Caco-2 (cell line): ENCODE results near the gene ULBP1. TPM values are rescaled to one million over a fixed set of nuclear protein-coding genes. Genes with fewer than 3 reads are reported as not detected.

Experiments used
- BruUV-seq: library from RNA; stranded (reverse); fragments of 400-500 nt; replicated peaks from 2 replicates; lab custom pipeline; 2021; lab: Mats Ljungman, UMichigan
- CTCF ChIA-PET: fragments of 300-600 bp; sonication (Branson Sonifier 250); formaldehyde crosslinking; loops from one replicate; lab custom pipeline; 2022; ENCODE audit warnings: antibody characterized with exemption; lab: Charles Lee
- POLR2A ChIA-PET: fragments of 300-600 bp; sonication (Branson Sonifier 250); formaldehyde crosslinking; loops from one replicate; lab custom pipeline; 2022; ENCODE audit warnings: antibody characterized with exemption; lab: Charles Lee
- DNase-seq, 2 experiments: peaks; one replicate each; pipeline versions ENCODE4 v3.0.0 to v3.0.0-alpha.2; 2020 to 2022
- H3K27me3 ChIP-seq: replicated peaks from 2 replicates; pipeline ENCODE4 v1.6.0; 2011; ENCODE audit warnings: low read length; ENCODE audit not compliant: control insufficient read depth, insufficient read depth
- H3K36me3 ChIP-seq: 2 replicates; pipeline ENCODE4 v1.5.1; 2011; ENCODE audit warnings: low read length; ENCODE audit not compliant: control insufficient read depth, insufficient read depth
- H3K4me1 ChIP-seq: fragments of 250-450 bp; sonication (Bioruptor Pico); 2 replicates; pipeline ENCODE4 v1.5.1; 2020; ENCODE audit warnings: mild to moderate bottlenecking
- H3K4me3 ChIP-seq: 2 replicates; pipeline ENCODE4 v1.5.1; 2011; ENCODE audit warnings: low read depth, mild to moderate bottlenecking, control low read depth, low read length
- H3K9me3 ChIP-seq: fragments of 250-450 bp; sonication (Bioruptor Pico); 2 replicates; pipeline ENCODE4 v1.5.1; 2020; ENCODE audit warnings: mild to moderate bottlenecking, moderate library complexity
- H3K27ac Mint-ChIP-seq: one replicate; pipeline ENCODE4 v1.8.0; 2022; ENCODE audit warnings: mixed read lengths; ENCODE audit not compliant: unreplicated experiment
- H3K27me3 Mint-ChIP-seq: one replicate; pipeline ENCODE4 v1.8.0; 2022; ENCODE audit warnings: mixed read lengths; ENCODE audit not compliant: insufficient read depth, unreplicated experiment
- H3K36me3 Mint-ChIP-seq: one replicate; pipeline ENCODE4 v1.8.0; 2022; ENCODE audit warnings: mild to moderate bottlenecking, mixed read lengths; ENCODE audit not compliant: insufficient read depth, unreplicated experiment
- H3K4me1 Mint-ChIP-seq: one replicate; pipeline ENCODE4 v1.8.0; 2022; ENCODE audit warnings: low read depth, mixed read lengths; ENCODE audit not compliant: unreplicated experiment
- H3K4me3 Mint-ChIP-seq: one replicate; pipeline ENCODE4 v1.8.0; 2022; ENCODE audit warnings: mild to moderate bottlenecking, moderate library complexity, mixed read lengths; ENCODE audit not compliant: unreplicated experiment
- H3K9me3 Mint-ChIP-seq: one replicate; pipeline ENCODE4 v1.8.0; 2022; ENCODE audit warnings: mixed read lengths; ENCODE audit not compliant: unreplicated experiment
- intact Hi-C: fragments of 100-400 bp; cut with micrococcal nuclease; formaldehyde crosslinking; loops from one replicate; pipeline ENCODE4 v1.10.0; 2022; ENCODE audit not compliant: unreplicated experiment
- total RNA-seq: library from RNA; stranded (reverse); gene quantifications from 2 replicates; pipeline ENCODE4 v1.2.3, GENCODE V29; 2022
- TF ChIP-seq, protein P1 (sequence below), 2 experiments: fragments of 200-600 bp in 1 of 2; IDR thresholded peaks; 1 replicate in 1 of 2; 2 replicates in 1 of 2; pipeline versions ENCODE4 v1.5.1 to v1.8.0; 2011 to 2022; ENCODE audit warnings: antibody characterized with exemption in 1 of 2, control low read depth in 1 of 2, inconsistent platforms in 1 of 2, low read depth in 1 of 2, low read length in 1 of 2, mild to moderate bottlenecking in 1 of 2, moderate library complexity in 1 of 2; ENCODE audit not compliant: insufficient read depth in 1 of 2, severe bottlenecking in 1 of 2, unreplicated experiment in 1 of 2

The ULBP1 gene
- total RNA-seq, 1 experiment from 2014 or later, result 7.7 TPM

DNA sequence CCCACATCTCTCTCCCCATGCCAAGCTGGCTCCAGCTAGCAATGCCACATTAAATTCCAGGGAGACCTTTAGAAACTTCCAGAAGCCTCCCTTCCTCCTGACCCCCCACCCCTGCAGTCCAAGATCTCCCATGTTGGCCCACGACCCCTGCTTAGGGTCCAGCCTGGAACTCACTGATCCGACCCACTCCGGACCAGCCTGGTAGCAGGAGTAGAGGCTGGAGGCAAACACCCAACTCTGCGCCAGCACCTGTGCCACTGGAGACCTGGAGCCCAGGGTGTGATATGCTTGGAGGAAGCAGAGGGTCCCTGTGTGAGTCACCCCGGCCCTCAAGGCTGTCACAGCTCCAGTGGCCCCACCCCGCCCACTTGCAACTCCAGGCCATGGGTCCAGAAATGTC, 3.3 kb upstream of the ULBP1 start:
- TF ChIP-seq, protein P1, sequence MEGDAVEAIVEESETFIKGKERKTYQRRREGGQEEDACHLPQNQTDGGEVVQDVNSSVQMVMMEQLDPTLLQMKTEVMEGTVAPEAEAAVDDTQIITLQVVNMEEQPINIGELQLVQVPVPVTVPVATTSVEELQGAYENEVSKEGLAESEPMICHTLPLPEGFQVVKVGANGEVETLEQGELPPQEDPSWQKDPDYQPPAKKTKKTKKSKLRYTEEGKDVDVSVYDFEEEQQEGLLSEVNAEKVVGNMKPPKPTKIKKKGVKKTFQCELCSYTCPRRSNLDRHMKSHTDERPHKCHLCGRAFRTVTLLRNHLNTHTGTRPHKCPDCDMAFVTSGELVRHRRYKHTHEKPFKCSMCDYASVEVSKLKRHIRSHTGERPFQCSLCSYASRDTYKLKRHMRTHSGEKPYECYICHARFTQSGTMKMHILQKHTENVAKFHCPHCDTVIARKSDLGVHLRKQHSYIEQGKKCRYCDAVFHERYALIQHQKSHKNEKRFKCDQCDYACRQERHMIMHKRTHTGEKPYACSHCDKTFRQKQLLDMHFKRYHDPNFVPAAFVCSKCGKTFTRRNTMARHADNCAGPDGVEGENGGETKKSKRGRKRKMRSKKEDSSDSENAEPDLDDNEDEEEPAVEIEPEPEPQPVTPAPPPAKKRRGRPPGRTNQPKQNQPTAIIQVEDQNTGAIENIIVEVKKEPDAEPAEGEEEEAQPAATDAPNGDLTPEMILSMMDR (IDR thresholded peaks at IDR 0.05; ENCODE audit: insufficient read depth in 1 of 2, low read depth in 1 of 2, low read length in 1 of 2, severe bottlenecking in 1 of 2, unreplicated experiment in 1 of 2), result no peak
- ChIA-PET CTCF (interaction anchor here (0.7 kb wide), 1 partner anchor 111 kb away, joined by 3 read pairs; no protein-coding TSS in a partner anchor), POLR2A (no interaction called here)
- H3K27me3 ChIP-seq, result no peaks in the 10 kb centered on the region
- H3K36me3 ChIP-seq, result no peaks in the 10 kb centered on the region
- H3K36me3 Mint-ChIP-seq, result peaks cover 15% of the 10 kb centered on the region
- intact Hi-C loops, result no loop called here
- H3K4me3 ChIP-seq, result no peak overlapping the region
- H3K4me1 Mint-ChIP-seq, result no peaks in the 10 kb centered on the region
- no TSS peak for BruUV-seq
- H3K4me1 ChIP-seq, result no peaks in the 10 kb centered on the region
- H3K9me3 Mint-ChIP-seq, result no peaks in the 10 kb centered on the region
- no peaks in the 10 kb centered on the region for H3K9me3 ChIP-seq
- DNase-seq, result no peak
- peaks cover 14% of the 10 kb centered on the region for H3K27me3 Mint-ChIP-seq
- H3K27ac Mint-ChIP-seq, result no peak overlapping the region
- H3K4me3 Mint-ChIP-seq, result no peak overlapping the region

DNA sequence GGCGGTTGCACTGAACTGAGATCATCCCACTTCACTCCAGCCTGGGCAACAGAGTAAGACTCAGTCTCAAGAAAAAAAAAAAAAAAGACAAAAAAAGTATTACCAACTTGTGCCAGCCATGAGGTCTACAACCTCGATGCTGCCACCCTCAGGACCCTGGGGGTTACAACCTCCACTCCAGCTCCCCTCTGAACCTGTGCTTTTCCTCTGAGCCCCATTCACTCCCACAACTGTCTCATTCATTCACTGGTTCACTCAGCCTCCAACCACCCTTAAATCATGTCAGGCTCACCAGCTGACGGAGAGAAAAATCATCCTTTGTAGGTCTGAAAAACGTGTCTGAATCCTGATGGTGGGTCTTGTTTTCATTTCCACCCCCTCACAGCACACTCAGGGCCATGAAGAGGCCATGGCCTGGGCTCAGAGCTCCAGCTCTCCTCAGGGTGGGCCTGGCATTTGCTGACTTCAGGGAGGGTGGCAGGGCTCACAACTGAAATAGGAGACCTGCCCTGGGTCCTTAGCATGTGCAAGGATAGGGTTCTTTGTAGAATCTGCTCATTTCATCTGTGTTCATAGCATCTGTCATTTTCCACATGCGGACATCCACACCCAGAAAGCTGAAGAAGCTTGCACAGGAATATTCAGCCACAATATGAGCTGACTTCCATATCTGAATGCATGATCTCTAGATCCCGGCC, 1.9 kb upstream of the ULBP1 start:
- CTCF ChIA-PET, result interaction anchor here (0.7 kb wide), 2 partner anchors 43 to 266 kb away, joined by 3 read pairs; no protein-coding TSS in a partner anchor
- H3K9me3 Mint-ChIP-seq, result no peaks in the 10 kb centered on the region
- H3K4me1 ChIP-seq, result no peaks in the 10 kb centered on the region
- H3K36me3 ChIP-seq, result no peaks in the 10 kb centered on the region
- H3K36me3 Mint-ChIP-seq, result peaks cover 15% of the 10 kb centered on the region
- H3K4me3 Mint-ChIP-seq, result no peak overlapping the region
- H3K4me1 Mint-ChIP-seq, result no peaks in the 10 kb centered on the region
- POLR2A ChIA-PET, result no interaction called here
- H3K27me3 Mint-ChIP-seq, result peaks cover 8% of the 10 kb centered on the region
- H3K27ac Mint-ChIP-seq, result no peak overlapping the region
- DNase-seq, result peak in 1 of 2 experiments; percentile 20
- H3K27me3 ChIP-seq, result no peaks in the 10 kb centered on the region
- no TSS peak for BruUV-seq
- H3K4me3 ChIP-seq, result no peak overlapping the region
- TF ChIP-seq, protein P1 (IDR thresholded peaks at IDR 0.05; ENCODE audit: insufficient read depth in 1 of 2, low read depth in 1 of 2, low read length in 1 of 2, severe bottlenecking in 1 of 2, unreplicated experiment in 1 of 2), result peak in 1 of 2 experiments; percentile 18
- intact Hi-C loops, result no loop called here
- H3K9me3 ChIP-seq, result no peaks in the 10 kb centered on the region

DNA sequence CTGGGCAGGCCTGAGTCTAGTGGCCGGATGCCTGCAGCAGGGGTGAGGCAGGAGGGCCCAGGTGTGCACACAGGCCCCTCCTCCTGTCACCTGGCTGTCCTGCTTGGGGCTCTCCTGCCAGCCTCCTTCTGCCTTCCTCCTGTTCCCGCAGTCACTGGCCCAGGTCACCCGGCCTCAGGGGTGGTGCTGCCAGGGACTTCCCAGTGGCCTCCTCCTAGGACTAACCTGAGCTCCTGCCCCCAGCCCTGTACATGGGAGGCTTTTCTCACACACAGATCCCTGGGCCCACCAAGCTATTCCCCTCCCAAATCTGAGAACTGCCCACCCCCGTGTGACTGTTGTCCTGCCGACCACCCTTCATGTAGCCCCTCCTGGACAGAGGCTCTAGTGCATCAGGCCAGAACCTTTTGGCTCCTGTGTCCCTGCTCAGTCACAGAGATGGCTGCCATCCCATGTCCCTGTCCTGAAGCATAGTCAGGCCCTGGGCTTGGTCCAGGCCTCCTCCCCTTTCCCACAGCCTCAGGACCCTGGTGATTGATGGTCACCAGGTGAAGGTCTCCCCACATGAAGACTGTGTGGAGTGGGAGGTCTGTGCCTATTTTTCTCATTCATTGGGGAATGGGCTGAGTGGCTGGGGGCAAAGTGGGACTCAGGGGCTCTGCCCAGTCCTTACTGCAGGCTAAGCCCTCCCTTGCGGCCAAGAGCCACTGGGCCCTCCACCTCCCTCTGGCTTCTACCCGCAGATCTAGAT, 1.1 kb upstream of the ULBP1 start:
- no peaks in the 10 kb centered on the region for H3K36me3 ChIP-seq
- Mint-ChIP-seq H3K27ac (peak overlapping the region; percentile 80), H3K4me3 (peak overlapping the region; percentile 83), H3K27me3 (peaks cover 8% of the 10 kb centered on the region), H3K9me3 (no peaks in the 10 kb centered on the region), H3K4me1 (no peaks in the 10 kb centered on the region), H3K36me3 (peaks cover 15% of the 10 kb centered on the region)
- TF ChIP-seq, protein P1 (IDR thresholded peaks at IDR 0.05; ENCODE audit: insufficient read depth in 1 of 2, low read depth in 1 of 2, low read length in 1 of 2, severe bottlenecking in 1 of 2, unreplicated experiment in 1 of 2), result no peak
- ChIA-PET POLR2A (no interaction called here), CTCF (no interaction called here)
- DNase-seq, result no peak
- BruUV-seq, result no TSS peak
- H3K4me3 ChIP-seq, result no peak overlapping the region
- H3K4me1 ChIP-seq, result no peaks in the 10 kb centered on the region
- H3K27me3 ChIP-seq, result no peaks in the 10 kb centered on the region
- intact Hi-C loops, result loop anchor here (1.0 kb wide), 1 partner anchor 43 kb away; no protein-coding TSS in a partner anchor
- H3K9me3 ChIP-seq, result no peaks in the 10 kb centered on the region
